Measurements from ENCODE around the gene SLC22A14. TPM values are rescaled to one million over a fixed set of nuclear protein-coding genes. Genes with fewer than 3 reads are reported as not detected.
"Not testable (repeated sequence)": the region's sequence is repeated elsewhere in the genome, so short reads cannot be mapped to it uniquely, and the experiment has no call there.

The SLC22A14 gene
- total and polyA plus RNA-seq, 10 of the 15 experiments (the other 5 are each of a cell fraction or from before 2014, with no cell fraction given): not detected

GRCh38 chr3:38297053-38297452 is 15.0 kb downstream of the SLC22A14 start:
- BruUV-seq (replicated peaks); H3K4me3 ChIP-seq; H3K9ac ChIP-seq (ENCODE audit: control insufficient read depth, insufficient read depth, low read length); DNase-seq (ENCODE audit: low read depth, low spot score); POLR2A ChIA-PET; H3K79me2 ChIP-seq (ENCODE audit: control insufficient read depth, insufficient read depth, low read length); H2AFZ ChIP-seq (ENCODE audit: control insufficient read depth, low read depth, low read length); H3K9me3 ChIP-seq (replicated peaks; ENCODE audit: control insufficient read depth, insufficient read depth, low read length); H3K27ac ChIP-seq (ENCODE audit: control insufficient read depth, insufficient read depth); RAD21 ChIA-PET (ENCODE audit: unreplicated experiment); H3K27me3 ChIP-seq (replicated peaks in 1 of 2; ENCODE audit: control insufficient read depth in 2 of 2, insufficient read depth in 2 of 2, low read length in 1 of 2); H3K4me2 ChIP-seq (ENCODE audit: control insufficient read depth, insufficient read depth); H3K36me3 ChIP-seq (ENCODE audit: control insufficient read depth in 2 of 2, insufficient read depth in 2 of 2, low read length in 1 of 2); H3K4me1 ChIP-seq (ENCODE audit: control insufficient read depth, insufficient read depth, low read length); in situ Hi-C loops (cut with MboI); H4K20me1 ChIP-seq (ENCODE audit: control insufficient read depth, insufficient read depth); FAIRE-seq; ATAC-seq: not testable (repeated sequence)
- ChIA-PET SMC1A (ENCODE audit: uncharacterized antibody, unreplicated experiment) (interaction anchor here (0.6 to 2.8 kb wide), 6 partner anchors 45 to 334 kb away, joined by 3 to 20 read pairs (median 4); no protein-coding TSS in a partner anchor), CTCF (interaction anchor here (0.8 to 5.0 kb wide), 9 partner anchors 8 to 323 kb away, joined by 3 to 54 read pairs (median 4); no protein-coding TSS in a partner anchor)
- intact Hi-C loops (cut with micrococcal nuclease; ENCODE audit: unreplicated experiment): loop anchor here (5.0 to 10.0 kb wide), 2 partner anchors 180 to 322 kb away; no protein-coding TSS in a partner anchor
- WGBS (ENCODE audit: insufficient coverage, insufficient replicate concordance, low lambda C conversion rate, missing lambda C conversion rate): 56% methylated on average over 4 of the region's 4 CpGs

- H2AFZ ChIP-seq (ENCODE audit: control insufficient read depth, low read depth, low read length): no peak overlapping the region
- H3K27ac ChIP-seq (ENCODE audit: control insufficient read depth, insufficient read depth): no peak overlapping the region
- no peak overlapping the region for H3K4me2 ChIP-seq (ENCODE audit: control insufficient read depth, insufficient read depth)
- DNase-seq (ENCODE audit: low read depth, low spot score): no peak
- SMC1A ChIA-PET (ENCODE audit: uncharacterized antibody, unreplicated experiment): interaction anchor here (0.6 to 2.8 kb wide), 8 partner anchors 27 to 334 kb away, joined by 3 to 20 read pairs (median 3); no protein-coding TSS in a partner anchor
- POLR2A ChIA-PET: interaction anchor here (0.5 kb wide), 1 partner anchor 38 kb away, joined by 4 read pairs; no protein-coding TSS in a partner anchor
- no peaks in the 10 kb centered on the region for H3K9me3 ChIP-seq (replicated peaks; ENCODE audit: control insufficient read depth, insufficient read depth, low read length)
- intact Hi-C loops (cut with micrococcal nuclease; ENCODE audit: unreplicated experiment): loop anchor here (5.0 to 10.0 kb wide), 2 partner anchors 180 to 323 kb away; no protein-coding TSS in a partner anchor
- no peaks in the 10 kb centered on the region for H4K20me1 ChIP-seq (ENCODE audit: control insufficient read depth, insufficient read depth)
- BruUV-seq (replicated peaks): no TSS peak
- H3K9ac ChIP-seq (ENCODE audit: control insufficient read depth, insufficient read depth, low read length): no peak overlapping the region
- no peak overlapping the region for H3K4me3 ChIP-seq
- in situ Hi-C loops (cut with MboI): no loop called here
- CTCF ChIA-PET: interaction anchor here (0.5 to 5.0 kb wide), 20 partner anchors 8 to 327 kb away, joined by 3 to 54 read pairs (median 4); no protein-coding TSS in a partner anchor
- RAD21 ChIA-PET (ENCODE audit: unreplicated experiment): interaction anchor here (1.0 to 1.3 kb wide), 3 partner anchors 164 to 181 kb away, joined by 3 to 4 read pairs (median 3); no protein-coding TSS in a partner anchor
- no peaks in the 10 kb centered on the region for H3K79me2 ChIP-seq (ENCODE audit: control insufficient read depth, insufficient read depth, low read length)
- H3K36me3 ChIP-seq (ENCODE audit: control insufficient read depth in 2 of 2, insufficient read depth in 2 of 2, low read length in 1 of 2): no peaks in the 10 kb centered on the region
- no peak for FAIRE-seq
- ATAC-seq: no peak
- TF ChIP-seq NRF1 (conservative IDR thresholded peaks at IDR 0.05; ENCODE audit: low read depth, low read length): no peak
- TF ChIP-seq NKRF (conservative IDR thresholded peaks at IDR 0.05): no peak
- no peak for TF ChIP-seq SMAD1 (IDR thresholded peaks at IDR 0.05; ENCODE audit: low read depth, partially characterized antibody)
- no peak for TF ChIP-seq IKZF1 (conservative IDR thresholded peaks at IDR 0.05)
- no peak for TF ChIP-seq MYB (IDR thresholded peaks at IDR 0.05; ENCODE audit: borderline replicate concordance, low read depth, low read length)
- no peak for TF ChIP-seq POU2F2 (IDR thresholded peaks at IDR 0.05; ENCODE audit: borderline replicate concordance, low read depth, low read length)
- TF ChIP-seq ATF3 (IDR thresholded peaks at IDR 0.05; ENCODE audit: borderline replicate concordance, extremely low read depth, low read depth, low read length): no peak
- no peak for TF ChIP-seq TCF3 (IDR thresholded peaks at IDR 0.05; ENCODE audit: borderline replicate concordance, insufficient read depth, low read depth, low read length)
- no peak for TF ChIP-seq YY1 (IDR thresholded peaks at IDR 0.05; ENCODE audit: low read depth, low read length)
- TF ChIP-seq RAD21 (IDR thresholded peaks at IDR 0.05; ENCODE audit: insufficient read depth, low read depth, low read length): no peak
- TF ChIP-seq PAX8 (IDR thresholded peaks at IDR 0.05): no peak
- H3K4me1 ChIP-seq (ENCODE audit: control insufficient read depth, insufficient read depth, low read length): no peaks in the 10 kb centered on the region
- no peaks in the 10 kb centered on the region for H3K27me3 ChIP-seq (replicated peaks in 1 of 2; ENCODE audit: control insufficient read depth in 2 of 2, insufficient read depth in 2 of 2, low read length in 1 of 2)
Observed at GRCh38 chr3:38297537-38297936, 15.4 kb downstream of the SLC22A14 start.
